ENCODE results near the gene RIPPLY3.

The RIPPLY3 gene

DNA sequence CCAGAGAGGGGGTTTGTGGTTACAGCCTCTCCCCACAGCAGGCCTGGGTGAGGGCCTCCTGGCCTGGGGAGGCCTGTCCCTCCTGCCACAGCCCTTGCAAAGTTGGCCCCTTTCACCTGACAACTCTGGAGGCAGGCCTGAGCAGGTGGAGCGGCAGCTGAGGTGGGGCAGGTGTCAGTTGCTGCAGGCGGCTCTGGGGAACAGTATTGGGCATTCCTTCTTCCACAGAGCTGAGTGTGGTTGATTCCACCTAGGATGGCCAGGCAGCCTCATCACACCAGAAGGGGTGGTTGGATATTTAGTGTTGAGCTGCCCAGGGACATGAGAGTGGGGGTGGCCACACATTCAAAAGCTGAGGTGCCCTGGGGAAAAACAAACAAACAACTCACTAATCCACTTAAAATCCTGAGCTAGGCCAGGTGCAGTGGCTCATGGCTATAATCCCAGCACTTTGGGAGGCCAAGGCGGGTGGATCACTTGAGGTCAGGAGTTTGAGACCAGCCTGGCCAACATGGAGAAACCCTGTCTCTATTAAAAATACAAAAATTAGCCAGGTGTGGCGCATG lies 35.3 kb downstream of the RIPPLY3 start:
- Histone ChIP-seq H3K36me3 (ENCODE audit: control insufficient read depth in 2 of 2, insufficient read depth in 1 of 2, low read length in 2 of 2) (no peaks in the 10 kb centered on the region), H3K4me3 (ENCODE audit: low read depth, low read length) (no peak overlapping the region), H3K27ac (ENCODE audit: extremely low read depth, low read depth, low read length) (no peak overlapping the region), H3K4me1 (ENCODE audit: control insufficient read depth, insufficient read depth, low read length) (peaks cover 6% of the 10 kb centered on the region; the same call in 1 of the 2 replicates), H3K9me3 (ENCODE audit: control insufficient read depth, insufficient read depth, low read depth, low read length) (no peaks in the 10 kb centered on the region)
- POLR2A ChIA-PET = no interaction called here
- no peak for TF ChIP-seq ZNF138 (tag by site-specific recombination; IDR thresholded peaks at IDR 0.05; ENCODE audit: borderline replicate concordance)
- TF ChIP-seq ZNF274 (IDR thresholded peaks at IDR 0.05; ENCODE audit: low read length) = no peak
- TF ChIP-seq ZNF274 (tag by site-specific recombination; IDR thresholded peaks at IDR 0.05; ENCODE audit: borderline replicate concordance) = no peak
- peak; percentile 61 for TF ChIP-seq GLIS1 (tag by site-specific recombination; IDR thresholded peaks at IDR 0.05)
- TF ChIP-seq ZNF658 (tag by site-specific recombination; IDR thresholded peaks at IDR 0.05) = no peak
- TF ChIP-seq TRIM28 (IDR thresholded peaks at IDR 0.05; ENCODE audit: borderline replicate concordance, low read length) = no peak
- TF ChIP-seq GLIS2 (tag by site-specific recombination; IDR thresholded peaks at IDR 0.05) = no peak
- TF ChIP-seq, protein P1, sequence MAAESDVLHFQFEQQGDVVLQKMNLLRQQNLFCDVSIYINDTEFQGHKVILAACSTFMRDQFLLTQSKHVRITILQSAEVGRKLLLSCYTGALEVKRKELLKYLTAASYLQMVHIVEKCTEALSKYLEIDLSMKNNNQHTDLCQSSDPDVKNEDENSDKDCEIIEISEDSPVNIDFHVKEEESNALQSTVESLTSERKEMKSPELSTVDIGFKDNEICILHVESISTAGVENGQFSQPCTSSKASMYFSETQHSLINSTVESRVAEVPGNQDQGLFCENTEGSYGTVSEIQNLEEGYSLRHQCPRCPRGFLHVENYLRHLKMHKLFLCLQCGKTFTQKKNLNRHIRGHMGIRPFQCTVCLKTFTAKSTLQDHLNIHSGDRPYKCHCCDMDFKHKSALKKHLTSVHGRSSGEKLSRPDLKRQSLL (tag by site-specific recombination; IDR thresholded peaks at IDR 0.05) = no peak
- TF ChIP-seq, protein P2, sequence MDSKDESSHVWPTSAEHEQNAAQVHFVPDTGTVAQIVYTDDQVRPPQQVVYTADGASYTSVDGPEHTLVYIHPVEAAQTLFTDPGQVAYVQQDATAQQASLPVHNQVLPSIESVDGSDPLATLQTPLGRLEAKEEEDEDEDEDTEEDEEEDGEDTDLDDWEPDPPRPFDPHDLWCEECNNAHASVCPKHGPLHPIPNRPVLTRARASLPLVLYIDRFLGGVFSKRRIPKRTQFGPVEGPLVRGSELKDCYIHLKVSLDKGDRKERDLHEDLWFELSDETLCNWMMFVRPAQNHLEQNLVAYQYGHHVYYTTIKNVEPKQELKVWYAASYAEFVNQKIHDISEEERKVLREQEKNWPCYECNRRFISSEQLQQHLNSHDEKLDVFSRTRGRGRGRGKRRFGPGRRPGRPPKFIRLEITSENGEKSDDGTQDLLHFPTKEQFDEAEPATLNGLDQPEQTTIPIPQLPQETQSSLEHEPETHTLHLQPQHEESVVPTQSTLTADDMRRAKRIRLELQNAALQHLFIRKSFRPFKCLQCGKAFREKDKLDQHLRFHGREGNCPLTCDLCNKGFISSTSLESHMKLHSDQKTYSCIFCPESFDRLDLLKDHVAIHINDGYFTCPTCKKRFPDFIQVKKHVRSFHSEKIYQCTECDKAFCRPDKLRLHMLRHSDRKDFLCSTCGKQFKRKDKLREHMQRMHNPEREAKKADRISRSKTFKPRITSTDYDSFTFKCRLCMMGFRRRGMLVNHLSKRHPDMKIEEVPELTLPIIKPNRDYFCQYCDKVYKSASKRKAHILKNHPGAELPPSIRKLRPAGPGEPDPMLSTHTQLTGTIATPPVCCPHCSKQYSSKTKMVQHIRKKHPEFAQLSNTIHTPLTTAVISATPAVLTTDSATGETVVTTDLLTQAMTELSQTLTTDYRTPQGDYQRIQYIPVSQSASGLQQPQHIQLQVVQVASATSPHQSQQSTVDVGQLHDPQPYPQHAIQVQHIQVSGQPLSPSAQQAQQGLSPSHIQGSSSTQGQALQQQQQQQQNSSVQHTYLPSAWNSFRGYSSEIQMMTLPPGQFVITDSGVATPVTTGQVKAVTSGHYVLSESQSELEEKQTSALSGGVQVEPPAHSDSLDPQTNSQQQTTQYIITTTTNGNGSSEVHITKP (tag by site-specific recombination; IDR thresholded peaks at IDR 0.05) = 0 out of 2 replicates have a peak, but pooled peaks have one; percentile 35
- TF ChIP-seq ZIC2 (tag by site-specific recombination; IDR thresholded peaks at IDR 0.05) = peak; percentile 56
- TF ChIP-seq, protein P3, sequence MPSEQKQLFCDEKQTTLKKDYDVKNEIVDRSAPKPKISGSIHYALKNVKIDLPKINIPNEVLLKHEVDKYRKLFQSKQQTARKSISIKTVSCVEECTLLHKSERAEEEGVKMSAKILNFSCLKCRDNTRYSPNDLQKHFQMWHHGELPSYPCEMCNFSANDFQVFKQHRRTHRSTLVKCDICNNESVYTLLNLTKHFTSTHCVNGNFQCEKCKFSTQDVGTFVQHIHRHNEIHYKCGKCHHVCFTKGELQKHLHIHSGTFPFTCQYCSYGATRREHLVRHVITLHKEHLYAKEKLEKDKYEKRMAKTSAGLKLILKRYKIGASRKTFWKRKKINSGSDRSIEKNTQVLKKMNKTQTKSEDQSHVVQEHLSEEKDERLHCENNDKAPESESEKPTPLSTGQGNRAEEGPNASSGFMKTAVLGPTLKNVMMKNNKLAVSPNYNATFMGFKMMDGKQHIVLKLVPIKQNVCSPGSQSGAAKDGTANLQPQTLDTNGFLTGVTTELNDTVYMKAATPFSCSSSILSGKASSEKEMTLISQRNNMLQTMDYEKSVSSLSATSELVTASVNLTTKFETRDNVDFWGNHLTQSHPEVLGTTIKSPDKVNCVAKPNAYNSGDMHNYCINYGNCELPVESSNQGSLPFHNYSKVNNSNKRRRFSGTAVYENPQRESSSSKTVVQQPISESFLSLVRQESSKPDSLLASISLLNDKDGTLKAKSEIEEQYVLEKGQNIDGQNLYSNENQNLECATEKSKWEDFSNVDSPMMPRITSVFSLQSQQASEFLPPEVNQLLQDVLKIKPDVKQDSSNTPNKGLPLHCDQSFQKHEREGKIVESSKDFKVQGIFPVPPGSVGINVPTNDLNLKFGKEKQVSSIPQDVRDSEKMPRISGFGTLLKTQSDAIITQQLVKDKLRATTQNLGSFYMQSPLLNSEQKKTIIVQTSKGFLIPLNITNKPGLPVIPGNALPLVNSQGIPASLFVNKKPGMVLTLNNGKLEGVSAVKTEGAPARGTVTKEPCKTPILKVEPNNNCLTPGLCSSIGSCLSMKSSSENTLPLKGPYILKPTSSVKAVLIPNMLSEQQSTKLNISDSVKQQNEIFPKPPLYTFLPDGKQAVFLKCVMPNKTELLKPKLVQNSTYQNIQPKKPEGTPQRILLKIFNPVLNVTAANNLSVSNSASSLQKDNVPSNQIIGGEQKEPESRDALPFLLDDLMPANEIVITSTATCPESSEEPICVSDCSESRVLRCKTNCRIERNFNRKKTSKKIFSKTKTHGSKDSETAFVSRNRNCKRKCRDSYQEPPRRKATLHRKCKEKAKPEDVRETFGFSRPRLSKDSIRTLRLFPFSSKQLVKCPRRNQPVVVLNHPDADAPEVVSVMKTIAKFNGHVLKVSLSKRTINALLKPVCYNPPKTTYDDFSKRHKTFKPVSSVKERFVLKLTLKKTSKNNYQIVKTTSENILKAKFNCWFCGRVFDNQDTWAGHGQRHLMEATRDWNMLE (tag by site-specific recombination; conservative IDR thresholded peaks at IDR 0.05; ENCODE audit: low read depth) = no peak
- CTCF ChIA-PET = interaction anchor here (0.6 to 1.7 kb wide), 3 partner anchors 23 to 161 kb away, joined by 3 to 4 read pairs (median 3); no protein-coding TSS in a partner anchor

DNA sequence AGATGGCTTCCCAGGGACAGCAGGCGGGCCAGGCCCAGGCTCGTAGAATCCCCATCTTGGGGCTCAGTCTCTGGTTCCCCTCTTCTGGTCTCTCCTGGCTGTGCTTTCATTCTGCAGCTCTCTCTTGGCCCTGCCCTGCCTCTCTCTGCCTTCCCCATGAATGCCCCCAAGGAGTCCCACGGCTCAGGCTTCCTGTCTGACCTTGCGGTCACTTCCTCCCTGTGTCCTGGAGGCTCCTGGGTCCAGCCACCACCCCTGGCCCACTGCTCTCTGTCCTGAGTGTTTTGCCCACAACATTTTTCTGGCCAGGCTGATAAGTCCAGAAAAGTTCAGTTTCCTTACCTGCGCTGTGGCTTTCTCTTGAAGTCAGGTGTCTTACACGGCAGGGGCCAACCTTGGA lies 37.3 kb downstream of the RIPPLY3 start:
- Histone ChIP-seq H3K36me3 (ENCODE audit: control insufficient read depth in 2 of 2, insufficient read depth in 1 of 2, low read length in 2 of 2) (no peaks in the 10 kb centered on the region), H3K4me1 (ENCODE audit: control insufficient read depth, insufficient read depth, low read length) (no peaks in the 10 kb centered on the region), H3K9me3 (ENCODE audit: control insufficient read depth, insufficient read depth, low read depth, low read length) (no peaks in the 10 kb centered on the region), H3K4me3 (ENCODE audit: low read depth, low read length) (no peak overlapping the region), H3K27ac (ENCODE audit: extremely low read depth, low read depth, low read length) (no peak overlapping the region)
- CTCF ChIA-PET = no interaction called here
- POLR2A ChIA-PET = interaction anchor here (0.6 kb wide), 1 partner anchor 593 kb away, joined by 4 read pairs; no protein-coding TSS in a partner anchor
- TF ChIP-seq ZNF558 (tag by site-specific recombination; IDR thresholded peaks at IDR 0.05) = no peak
- TF ChIP-seq, protein P4, sequence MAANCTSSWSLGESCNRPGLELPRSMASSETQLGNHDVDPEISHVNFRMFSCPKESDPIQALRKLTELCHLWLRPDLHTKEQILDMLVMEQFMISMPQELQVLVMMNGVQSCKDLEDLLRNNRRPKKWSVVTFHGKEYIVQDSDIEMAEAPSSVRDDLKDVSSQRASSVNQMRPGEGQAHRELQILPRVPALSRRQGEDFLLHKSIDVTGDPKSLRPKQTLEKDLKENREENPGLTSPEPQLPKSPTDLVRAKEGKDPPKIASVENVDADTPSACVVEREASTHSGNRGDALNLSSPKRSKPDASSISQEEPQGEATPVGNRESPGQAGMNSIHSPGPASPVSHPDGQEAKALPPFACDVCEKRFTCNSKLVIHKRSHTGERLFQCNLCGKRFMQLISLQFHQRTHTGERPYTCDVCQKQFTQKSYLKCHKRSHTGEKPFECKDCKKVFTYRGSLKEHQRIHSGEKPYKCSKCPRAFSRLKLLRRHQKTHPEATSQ (tag by site-specific recombination; IDR thresholded peaks at IDR 0.05) = no peak
- TF ChIP-seq, protein P5, sequence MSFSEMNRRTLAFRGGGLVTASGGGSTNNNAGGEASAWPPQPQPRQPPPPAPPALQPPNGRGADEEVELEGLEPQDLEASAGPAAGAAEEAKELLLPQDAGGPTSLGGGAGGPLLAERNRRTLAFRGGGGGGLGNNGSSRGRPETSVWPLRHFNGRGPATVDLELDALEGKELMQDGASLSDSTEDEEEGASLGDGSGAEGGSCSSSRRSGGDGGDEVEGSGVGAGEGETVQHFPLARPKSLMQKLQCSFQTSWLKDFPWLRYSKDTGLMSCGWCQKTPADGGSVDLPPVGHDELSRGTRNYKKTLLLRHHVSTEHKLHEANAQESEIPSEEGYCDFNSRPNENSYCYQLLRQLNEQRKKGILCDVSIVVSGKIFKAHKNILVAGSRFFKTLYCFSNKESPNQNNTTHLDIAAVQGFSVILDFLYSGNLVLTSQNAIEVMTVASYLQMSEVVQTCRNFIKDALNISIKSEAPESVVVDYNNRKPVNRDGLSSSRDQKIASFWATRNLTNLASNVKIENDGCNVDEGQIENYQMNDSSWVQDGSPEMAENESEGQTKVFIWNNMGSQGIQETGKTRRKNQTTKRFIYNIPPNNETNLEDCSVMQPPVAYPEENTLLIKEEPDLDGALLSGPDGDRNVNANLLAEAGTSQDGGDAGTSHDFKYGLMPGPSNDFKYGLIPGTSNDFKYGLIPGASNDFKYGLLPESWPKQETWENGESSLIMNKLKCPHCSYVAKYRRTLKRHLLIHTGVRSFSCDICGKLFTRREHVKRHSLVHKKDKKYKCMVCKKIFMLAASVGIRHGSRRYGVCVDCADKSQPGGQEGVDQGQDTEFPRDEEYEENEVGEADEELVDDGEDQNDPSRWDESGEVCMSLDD (tag by site-specific recombination; IDR thresholded peaks at IDR 0.05) = no peak

Data from HEK293 (cell line).